Peyer's patch (tissue), 4 donors: Measurements from ENCODE around the gene JCAD. TPM values are rescaled to one million over a fixed set of nuclear protein-coding genes. Genes with fewer than 3 reads are reported as not detected.

ENCODE experiments used
- DNase-seq, 3 donors: peaks; one replicate each; pipeline ENCODE4 v3.0.0-alpha.2; 2017 to 2019
- H3K27ac ChIP-seq, 4 donors: fragments of 200-600 bp; sonication (generic); one replicate each; pipeline ENCODE4 v1.5.1; 2016 to 2019
- H3K27me3 ChIP-seq, 2 donors: fragments of 200-600 bp; sonication (generic); one replicate each; pipeline ENCODE4 v1.5.1; 2019
- H3K36me3 ChIP-seq, 3 donors: fragments of 200-600 bp; sonication (generic); one replicate each; pipeline ENCODE4 v1.5.1; 2016 to 2019
- H3K4me1 ChIP-seq, 4 donors: fragments of 200-600 bp; sonication (generic); one replicate each; pipeline ENCODE4 v1.5.1; 2016 to 2019
- H3K4me3 ChIP-seq, 4 donors: fragments of 200-600 bp; sonication (generic); 1 replicate in 3 of 4; 2 replicates in 1 of 4; pipeline ENCODE4 v1.5.1; 2016 to 2019; ENCODE audit warnings: mild to moderate bottlenecking in 1 of 4
- H3K9me3 ChIP-seq, 4 donors: fragments of 200-600 bp; sonication (generic); one replicate each; pipeline ENCODE4 v1.5.1; 2016 to 2019; ENCODE audit warnings: mild to moderate bottlenecking in 1 of 4
- POLR2A ChIP-seq, 2 donors: fragments of 450-650 bp; IDR thresholded peaks; one replicate each; pipeline ENCODE4 v1.5.1; 2017; ENCODE audit warnings: antibody characterized with exemption in 2 of 2, mild to moderate bottlenecking in 2 of 2, moderate library complexity in 2 of 2
- total RNA-seq, 4 donors: library from RNA; depleted of rRNA; stranded (reverse); fragments of >200 nt; gene quantifications; one replicate each; pipeline ENCODE4 v1.1.0, GENCODE V29; 2016
- TF ChIP-seq, protein P1 (sequence below), 6 experiments: fragments of 450-650 bp in 4 of 6; fragments of 200-600 bp in 2 of 6; sonication (generic) in 1 of 6; IDR thresholded peaks; one replicate each; pipeline ENCODE4 v1.5.1; 2017 to 2019; ENCODE audit warnings: antibody characterized with exemption in 6 of 6, mild to moderate bottlenecking in 3 of 6, moderate library complexity in 1 of 6

The JCAD gene
- total RNA-seq, 4 donors from 2014 or later = 0.53 to 5.8 (median 2.6) TPM

- TF ChIP-seq, protein P1, sequence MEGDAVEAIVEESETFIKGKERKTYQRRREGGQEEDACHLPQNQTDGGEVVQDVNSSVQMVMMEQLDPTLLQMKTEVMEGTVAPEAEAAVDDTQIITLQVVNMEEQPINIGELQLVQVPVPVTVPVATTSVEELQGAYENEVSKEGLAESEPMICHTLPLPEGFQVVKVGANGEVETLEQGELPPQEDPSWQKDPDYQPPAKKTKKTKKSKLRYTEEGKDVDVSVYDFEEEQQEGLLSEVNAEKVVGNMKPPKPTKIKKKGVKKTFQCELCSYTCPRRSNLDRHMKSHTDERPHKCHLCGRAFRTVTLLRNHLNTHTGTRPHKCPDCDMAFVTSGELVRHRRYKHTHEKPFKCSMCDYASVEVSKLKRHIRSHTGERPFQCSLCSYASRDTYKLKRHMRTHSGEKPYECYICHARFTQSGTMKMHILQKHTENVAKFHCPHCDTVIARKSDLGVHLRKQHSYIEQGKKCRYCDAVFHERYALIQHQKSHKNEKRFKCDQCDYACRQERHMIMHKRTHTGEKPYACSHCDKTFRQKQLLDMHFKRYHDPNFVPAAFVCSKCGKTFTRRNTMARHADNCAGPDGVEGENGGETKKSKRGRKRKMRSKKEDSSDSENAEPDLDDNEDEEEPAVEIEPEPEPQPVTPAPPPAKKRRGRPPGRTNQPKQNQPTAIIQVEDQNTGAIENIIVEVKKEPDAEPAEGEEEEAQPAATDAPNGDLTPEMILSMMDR (IDR thresholded peaks at IDR 0.05) = no peak
- no peak for TF ChIP-seq POLR2A (IDR thresholded peaks at IDR 0.05)
- Histone ChIP-seq H3K36me3 (no peaks in the 10 kb centered on the region), H3K27ac (no peak overlapping the region), H3K9me3 (no peaks in the 10 kb centered on the region), H3K27me3 (no peaks in the 10 kb centered on the region), H3K4me3 (no peak overlapping the region), H3K4me1 (no peaks in the 10 kb centered on the region)
- no peak for DNase-seq
Measured at GRCh38 chr10:30047430-30047829, 12.0 kb downstream of the JCAD start.

DNA sequence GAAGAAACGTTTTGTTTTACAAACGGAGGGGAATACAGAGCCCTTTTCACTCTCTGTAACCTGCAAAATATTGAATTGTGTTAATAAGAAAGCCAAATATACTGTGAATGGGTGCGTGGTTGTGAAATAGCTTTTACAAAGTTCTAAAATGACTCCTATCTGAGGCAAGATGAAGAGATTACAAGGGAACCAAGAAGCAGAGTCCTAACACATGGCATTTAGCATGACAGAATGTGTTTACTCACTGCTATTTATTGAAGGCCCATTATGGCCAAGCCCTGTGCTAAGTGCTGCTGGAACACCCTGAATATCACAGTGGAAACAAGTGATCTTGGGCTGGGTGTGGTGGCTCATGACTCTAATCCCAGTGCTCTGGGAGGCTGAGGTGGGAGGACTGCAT lies 12.9 kb downstream of the JCAD start:
- no peak overlapping the region for H3K27ac ChIP-seq
- H3K4me1 ChIP-seq = no peaks in the 10 kb centered on the region
- no peaks in the 10 kb centered on the region for H3K9me3 ChIP-seq
- no peak for DNase-seq
- no peaks in the 10 kb centered on the region for H3K27me3 ChIP-seq
- no peak for TF ChIP-seq POLR2A (IDR thresholded peaks at IDR 0.05)
- TF ChIP-seq, protein P1 (IDR thresholded peaks at IDR 0.05) = no peak
- no peak overlapping the region for H3K4me3 ChIP-seq
- no peaks in the 10 kb centered on the region for H3K36me3 ChIP-seq

DNA sequence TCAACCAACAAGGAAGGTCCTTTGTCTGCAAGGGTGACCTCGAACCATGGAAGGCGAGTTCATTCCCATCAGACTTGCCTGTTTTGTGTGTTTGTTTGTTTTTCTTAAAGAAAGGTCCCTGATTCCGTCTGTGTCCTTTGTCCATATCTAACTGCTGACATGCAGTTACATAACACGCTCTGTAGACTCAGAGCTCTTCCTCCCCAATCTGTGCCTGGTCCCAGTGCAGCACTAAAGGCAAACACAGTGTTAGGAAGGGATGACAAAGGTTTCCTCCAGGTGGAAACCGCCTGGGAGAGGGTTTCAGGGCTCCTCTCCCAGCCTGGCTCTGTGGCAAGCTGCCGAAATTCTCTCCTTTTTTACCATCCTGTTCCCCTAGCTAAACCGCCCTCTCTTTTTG lies 13.4 kb downstream of the JCAD start:
- no peaks in the 10 kb centered on the region for H3K4me1 ChIP-seq
- H3K4me3 ChIP-seq = no peak overlapping the region
- TF ChIP-seq, protein P1 (IDR thresholded peaks at IDR 0.05) = no peak
- TF ChIP-seq POLR2A (IDR thresholded peaks at IDR 0.05) = no peak
- no peak for DNase-seq
- no peaks in the 10 kb centered on the region for H3K9me3 ChIP-seq
- H3K27ac ChIP-seq = no peak overlapping the region
- H3K36me3 ChIP-seq = no peaks in the 10 kb centered on the region
- no peaks in the 10 kb centered on the region for H3K27me3 ChIP-seq

DNA sequence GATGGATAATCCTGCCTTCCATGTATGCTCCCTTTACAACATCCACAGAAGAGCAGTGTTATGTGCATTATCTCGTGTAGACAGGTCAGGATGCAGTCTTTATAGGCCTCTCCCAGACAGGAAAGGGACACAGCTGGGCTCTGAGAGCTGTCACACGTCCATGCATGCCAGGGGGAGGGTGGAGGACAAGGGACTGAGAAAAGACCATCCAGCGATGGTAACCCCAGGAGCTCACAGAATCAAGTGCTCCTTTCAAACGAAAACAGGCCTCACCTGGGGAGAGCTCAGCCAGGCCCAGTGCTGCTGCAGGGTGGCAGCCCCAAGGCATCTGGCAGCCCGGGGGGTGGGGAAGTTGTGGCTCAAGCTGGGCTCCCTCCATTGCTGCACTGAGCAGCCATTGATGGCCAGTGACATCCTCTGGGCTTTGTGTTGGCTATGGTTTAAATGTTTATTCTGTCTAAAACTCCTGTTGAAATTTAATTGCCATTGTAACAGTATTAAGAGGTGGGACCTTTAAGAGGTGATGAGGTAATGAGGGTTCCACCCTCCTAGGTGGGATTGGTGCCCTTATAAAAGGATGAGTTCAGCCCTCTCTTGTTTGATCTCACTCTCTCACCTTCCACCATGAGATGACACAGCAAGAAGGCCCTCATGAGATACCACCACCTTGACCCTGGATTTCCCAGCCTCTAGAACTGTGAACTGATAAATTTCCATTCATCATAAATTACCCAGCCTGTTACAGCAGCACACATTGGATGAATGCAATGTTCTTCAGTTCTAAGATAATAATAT lies 15.7 kb downstream of the JCAD start:
- Histone ChIP-seq H3K9me3 (no peaks in the 10 kb centered on the region), H3K4me1 (no peaks in the 10 kb centered on the region), H3K36me3 (no peaks in the 10 kb centered on the region), H3K27me3 (no peaks in the 10 kb centered on the region), H3K4me3 (no peak overlapping the region), H3K27ac (no peak overlapping the region)
- no peak for DNase-seq
- no peak for TF ChIP-seq POLR2A (IDR thresholded peaks at IDR 0.05)
- TF ChIP-seq, protein P1 (IDR thresholded peaks at IDR 0.05) = no peak

DNA sequence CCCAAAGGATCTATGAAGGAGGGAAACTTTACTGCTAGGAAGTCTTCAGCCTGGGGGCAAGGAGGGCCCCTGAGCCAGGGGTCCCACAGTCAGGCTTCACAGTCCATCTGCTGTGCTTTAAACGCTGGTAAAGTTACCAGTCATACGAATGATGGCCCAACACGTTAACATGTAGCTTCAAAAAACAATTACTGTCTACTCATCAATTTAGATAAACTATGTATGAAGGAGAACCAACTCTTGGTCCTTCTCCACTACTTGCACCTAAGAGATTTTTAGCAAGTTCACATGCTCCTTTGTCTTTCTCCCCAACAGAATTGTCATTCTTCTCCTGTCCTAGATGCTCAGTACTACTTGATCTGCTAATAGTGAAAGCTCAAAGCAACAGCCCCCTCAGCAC lies 16.6 kb downstream of the JCAD start:
- no peaks in the 10 kb centered on the region for H3K36me3 ChIP-seq

More for the DNA sequence above, 16.6 kb downstream of the JCAD start:
- Histone ChIP-seq H3K4me3 (no peak overlapping the region), H3K27me3 (no peaks in the 10 kb centered on the region), H3K4me1 (no peaks in the 10 kb centered on the region), H3K27ac (no peak overlapping the region), H3K9me3 (no peaks in the 10 kb centered on the region)
- no peak for DNase-seq
- no peak for TF ChIP-seq POLR2A (IDR thresholded peaks at IDR 0.05)
- TF ChIP-seq, protein P1 (IDR thresholded peaks at IDR 0.05) = no peak
